Measurements from ENCODE around the gene ALDH3B1. TPM values are rescaled to one million over a fixed set of nuclear protein-coding genes. Genes with fewer than 3 reads are reported as not detected.
A peak's percentile ranks its signal among the peaks of the same experiment; 100 is the strongest.

Gene ALDH3B1
- total RNA-seq, 1 donor from 2014 or later, result 4.9 TPM

DNA sequence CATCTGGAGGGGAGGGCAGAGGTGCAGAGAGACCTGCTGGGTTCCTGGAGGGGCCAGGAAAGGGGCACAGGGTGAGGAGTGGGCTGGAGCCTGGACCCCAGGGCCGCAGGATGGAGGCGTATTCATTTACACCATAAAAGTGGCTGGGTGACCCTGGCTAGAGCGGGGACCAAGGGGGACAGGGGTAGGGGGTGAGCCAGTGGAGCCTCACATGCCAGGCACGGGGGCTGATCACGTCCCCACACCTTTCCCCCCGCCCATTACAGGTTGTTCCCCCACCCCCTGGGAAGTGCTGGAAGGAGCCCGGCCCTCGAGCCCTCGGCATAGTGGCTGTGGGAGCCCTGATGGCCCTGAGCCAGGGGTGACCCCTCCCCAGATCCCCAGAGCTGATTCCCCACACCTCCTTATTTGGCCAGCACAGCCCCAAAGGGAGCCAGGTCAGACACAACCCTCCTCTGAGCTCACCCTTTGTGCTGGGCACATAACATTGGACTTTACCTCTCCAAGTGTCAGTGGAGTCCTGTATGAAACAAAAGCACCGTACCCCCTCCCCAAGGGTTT, 29.5 kb downstream of the ALDH3B1 start:
- ATAC-seq (no peak), DNase-seq (no peak)
- intact Hi-C loops (cut with micrococcal nuclease), result no loop called here

GRCh38 chr11:68040101-68040956, 30.2 kb downstream of the ALDH3B1 start:
- peak; percentile 76 for DNase-seq
- intact Hi-C loops (cut with micrococcal nuclease), result no loop called here
- peak; percentile 36 for ATAC-seq

DNA sequence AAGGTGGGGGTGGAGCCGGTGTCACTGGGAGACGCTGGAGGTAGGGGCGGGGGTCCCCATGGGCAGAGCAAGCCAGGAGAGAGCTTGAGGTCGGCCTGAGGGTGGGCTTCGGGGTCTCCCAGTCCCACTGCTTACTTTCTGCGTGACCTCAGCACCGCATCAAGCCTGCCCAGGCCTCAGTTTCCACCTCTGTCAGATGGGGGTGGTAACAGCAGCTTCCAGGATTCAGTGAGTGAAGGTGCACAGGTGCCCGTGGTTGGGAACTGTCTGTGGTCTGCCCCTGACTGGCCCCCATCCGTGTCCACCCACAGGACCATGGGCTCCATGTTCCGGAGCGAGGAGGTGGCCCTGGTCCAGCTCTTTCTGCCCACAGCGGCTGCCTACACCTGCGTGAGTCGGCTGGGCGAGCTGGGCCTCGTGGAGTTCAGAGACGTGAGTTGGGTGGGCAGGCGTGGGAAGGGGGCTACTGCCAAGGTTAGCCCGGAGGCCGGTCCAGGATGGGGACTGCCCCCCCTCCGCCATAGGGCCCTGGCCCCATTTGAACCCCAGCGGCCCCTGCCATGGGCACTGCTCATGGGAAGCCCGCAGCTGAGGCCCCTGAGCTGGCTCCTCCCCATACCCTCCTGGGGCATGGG, 30.9 kb downstream of the ALDH3B1 start:
- DNase-seq (peak; percentile 32), ATAC-seq (no peak)
- intact Hi-C loops (cut with micrococcal nuclease), result no loop called here

- intact Hi-C loops (cut with micrococcal nuclease), result no loop called here
- no peak for DNase-seq
- no peak for ATAC-seq
Measured at GRCh38 chr11:68041617-68042218, 31.6 kb downstream of the ALDH3B1 start.

GRCh38 chr11:68042219-68043028, 32.3 kb downstream of the ALDH3B1 start:
- DNase-seq, result peak; percentile 30
- no peak for ATAC-seq

DNA sequence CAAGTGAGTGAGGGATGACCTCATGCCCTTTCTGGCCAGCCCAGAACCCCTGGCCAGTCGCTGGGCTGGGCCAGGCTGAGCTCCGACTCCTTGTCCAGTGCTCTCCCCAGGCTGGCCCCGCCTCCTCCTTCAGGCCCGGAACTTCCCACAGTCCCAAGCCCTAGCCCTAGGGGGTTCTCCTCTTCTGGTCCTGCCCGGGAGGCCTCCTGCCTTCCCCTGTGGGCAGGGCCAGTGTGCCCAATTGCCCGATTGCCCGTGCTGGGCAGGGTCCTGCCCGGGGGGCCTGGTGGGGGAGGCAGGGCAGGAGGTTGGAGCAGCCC, 32.9 kb downstream of the ALDH3B1 start:
- ATAC-seq (no peak), DNase-seq (no peak)
- intact Hi-C loops (cut with micrococcal nuclease), result no loop called here

More at GRCh38 chr11:68042219-68043028, 32.3 kb downstream of the ALDH3B1 start:
- intact Hi-C loops (cut with micrococcal nuclease), result no loop called here

- ATAC-seq, result no peak
- DNase-seq, result peak; percentile 32
- intact Hi-C loops (cut with micrococcal nuclease), result no loop called here
Measured at GRCh38 chr11:68043349-68044144, 33.4 kb downstream of the ALDH3B1 start.

DNA sequence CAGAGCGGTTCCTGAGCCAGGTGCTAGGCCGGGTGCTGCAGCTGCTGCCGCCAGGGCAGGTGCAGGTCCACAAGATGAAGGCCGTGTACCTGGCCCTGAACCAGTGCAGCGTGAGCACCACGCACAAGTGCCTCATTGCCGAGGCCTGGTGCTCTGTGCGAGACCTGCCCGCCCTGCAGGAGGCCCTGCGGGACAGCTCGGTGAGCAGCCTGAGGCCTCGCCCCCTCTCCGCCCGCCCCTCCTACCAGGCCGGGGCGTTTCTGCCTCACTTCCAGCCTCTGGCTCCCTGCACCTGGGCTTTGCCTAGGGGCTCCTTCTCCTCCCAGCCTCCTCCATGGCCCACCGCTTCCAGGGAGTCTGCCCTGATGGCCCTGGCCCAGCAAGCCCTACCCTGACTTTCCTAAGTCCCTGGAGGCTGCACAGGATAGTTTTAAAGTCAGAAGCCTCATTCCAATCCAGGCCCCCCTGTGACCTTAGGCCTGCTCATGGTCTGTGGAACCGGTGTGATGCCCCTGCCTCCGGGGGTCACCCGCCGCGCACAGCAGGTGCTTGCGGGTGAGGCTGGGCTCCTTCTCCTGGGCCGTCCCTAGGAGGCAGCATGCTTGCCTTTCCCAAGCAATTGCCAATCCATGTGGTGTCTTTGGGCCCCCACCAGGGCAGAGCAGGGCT, 34.2 kb downstream of the ALDH3B1 start:
- intact Hi-C loops (cut with micrococcal nuclease), result no loop called here
- no peak for DNase-seq
- no peak for ATAC-seq

- intact Hi-C loops (cut with micrococcal nuclease), result no loop called here
- DNase-seq, result peak; percentile 21
- no peak for ATAC-seq
Measured at GRCh38 chr11:68044898-68045351, 34.8 kb downstream of the ALDH3B1 start.

- no peak for ATAC-seq
- peak; percentile 25 for DNase-seq
- intact Hi-C loops (cut with micrococcal nuclease), result no loop called here
Measured at GRCh38 chr11:68047437-68048290, 37.5 kb downstream of the ALDH3B1 start.

GRCh38 chr11:68048681-68049508, 38.8 kb downstream of the ALDH3B1 start:
- no peak for ATAC-seq
- intact Hi-C loops (cut with micrococcal nuclease), result no loop called here

GRCh38 chr11:68049509-68050370, 39.6 kb downstream of the ALDH3B1 start:
- intact Hi-C loops (cut with micrococcal nuclease), result no loop called here
- DNase-seq, result peak; percentile 30

More at GRCh38 chr11:68048681-68049508, 38.8 kb downstream of the ALDH3B1 start:
- peak; percentile 24 for DNase-seq

GRCh38 chr11:68050371-68050841, 40.3 kb downstream of the ALDH3B1 start:
- ATAC-seq (no peak), DNase-seq (peak; percentile 25)
- intact Hi-C loops (cut with micrococcal nuclease), result no loop called here

More at GRCh38 chr11:68049509-68050370, 39.6 kb downstream of the ALDH3B1 start:
- ATAC-seq, result no peak

- peak; percentile 34 for DNase-seq
- intact Hi-C loops (cut with micrococcal nuclease), result no loop called here
- ATAC-seq, result peak; percentile 16
Measured at GRCh38 chr11:68051191-68052136, 41.3 kb downstream of the ALDH3B1 start.

Data from left ventricle myocardium superior (tissue), 1 donor.